Endothelial cell (in vitro differentiated cells): ENCODE measurements around the gene GBA2. TPM values are rescaled to one million over a fixed set of nuclear protein-coding genes. Genes with fewer than 3 reads are reported as not detected.

Source experiments
- DNase-seq: peaks from one replicate; pipeline ENCODE4 v3.0.0; 2021; ENCODE audit warnings: low spot score
- H3K27ac Mint-ChIP-seq: one replicate; pipeline ENCODE4 v1.8.0; 2021; ENCODE audit warnings: mixed read lengths, inconsistent platforms; ENCODE audit not compliant: unreplicated experiment
- H3K27me3 Mint-ChIP-seq: one replicate; pipeline ENCODE4 v1.8.0; 2021; ENCODE audit warnings: mild to moderate bottlenecking, moderate library complexity, mixed read lengths, inconsistent platforms; ENCODE audit not compliant: unreplicated experiment
- H3K36me3 Mint-ChIP-seq: one replicate; pipeline ENCODE4 v1.8.0; 2021; ENCODE audit warnings: mild to moderate bottlenecking, low read depth, mixed read lengths, inconsistent platforms; ENCODE audit not compliant: unreplicated experiment
- H3K4me1 Mint-ChIP-seq: one replicate; pipeline ENCODE4 v1.8.0; 2021; ENCODE audit warnings: mild to moderate bottlenecking, mixed read lengths, inconsistent platforms; ENCODE audit not compliant: unreplicated experiment
- H3K4me3 Mint-ChIP-seq: one replicate; pipeline ENCODE4 v1.8.0; 2021; ENCODE audit warnings: mild to moderate bottlenecking, mixed read lengths, inconsistent platforms; ENCODE audit not compliant: unreplicated experiment
- H3K9me3 Mint-ChIP-seq: one replicate; pipeline ENCODE4 v1.8.0; 2021; ENCODE audit warnings: mixed read lengths, inconsistent platforms; ENCODE audit not compliant: unreplicated experiment
- total RNA-seq: library from RNA; stranded (reverse); fragmentation: NEBNext Ultra II Directional; extraction: Animal tissue kit (Norgen Biotek cat#: 25700); gene quantifications from one replicate; pipeline ENCODE4 v1.2.1, GENCODE V29; 2021; ENCODE audit not compliant: unreplicated experiment
- TF ChIP-seq, protein P1 (sequence below): fragments of 200-600 bp; sonication (generic); IDR thresholded peaks from one replicate; pipeline ENCODE4 v1.5.0; 2021; ENCODE audit warnings: antibody characterized with exemption; ENCODE audit not compliant: unreplicated experiment

Gene GBA2
- total RNA-seq, 1 donor from 2014 or later = 200 TPM

DNA sequence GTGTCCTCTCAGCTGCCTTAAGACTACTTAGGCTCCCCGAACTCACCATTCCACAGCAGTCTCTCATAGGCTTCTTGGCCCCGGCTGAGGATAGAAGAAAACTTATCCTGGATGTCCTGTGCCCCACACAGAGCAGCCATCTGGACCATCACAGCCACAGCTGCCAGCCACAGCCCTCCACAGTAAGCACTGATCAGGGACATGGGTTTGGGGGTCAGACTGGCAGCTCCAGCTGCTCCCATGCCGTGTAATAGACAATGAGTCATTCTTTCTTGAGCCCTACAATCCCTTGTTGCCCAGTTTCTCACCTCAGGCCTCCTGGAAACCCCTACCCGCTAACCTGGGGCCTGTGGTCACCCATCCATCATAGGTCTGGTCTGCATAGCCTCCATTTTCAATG, 10.8 kb downstream of the GBA2 start:
- H3K9me3 Mint-ChIP-seq = no peaks in the 10 kb centered on the region
- peaks cover 4% of the 10 kb centered on the region for H3K27me3 Mint-ChIP-seq
- peak overlapping the region; percentile 78 for H3K27ac Mint-ChIP-seq
- peak overlapping the region; percentile 47 for H3K4me3 Mint-ChIP-seq
- DNase-seq = no peak
- peaks cover 60% of the 10 kb centered on the region for H3K36me3 Mint-ChIP-seq
- TF ChIP-seq, protein P1, sequence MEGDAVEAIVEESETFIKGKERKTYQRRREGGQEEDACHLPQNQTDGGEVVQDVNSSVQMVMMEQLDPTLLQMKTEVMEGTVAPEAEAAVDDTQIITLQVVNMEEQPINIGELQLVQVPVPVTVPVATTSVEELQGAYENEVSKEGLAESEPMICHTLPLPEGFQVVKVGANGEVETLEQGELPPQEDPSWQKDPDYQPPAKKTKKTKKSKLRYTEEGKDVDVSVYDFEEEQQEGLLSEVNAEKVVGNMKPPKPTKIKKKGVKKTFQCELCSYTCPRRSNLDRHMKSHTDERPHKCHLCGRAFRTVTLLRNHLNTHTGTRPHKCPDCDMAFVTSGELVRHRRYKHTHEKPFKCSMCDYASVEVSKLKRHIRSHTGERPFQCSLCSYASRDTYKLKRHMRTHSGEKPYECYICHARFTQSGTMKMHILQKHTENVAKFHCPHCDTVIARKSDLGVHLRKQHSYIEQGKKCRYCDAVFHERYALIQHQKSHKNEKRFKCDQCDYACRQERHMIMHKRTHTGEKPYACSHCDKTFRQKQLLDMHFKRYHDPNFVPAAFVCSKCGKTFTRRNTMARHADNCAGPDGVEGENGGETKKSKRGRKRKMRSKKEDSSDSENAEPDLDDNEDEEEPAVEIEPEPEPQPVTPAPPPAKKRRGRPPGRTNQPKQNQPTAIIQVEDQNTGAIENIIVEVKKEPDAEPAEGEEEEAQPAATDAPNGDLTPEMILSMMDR = no peak
- H3K4me1 Mint-ChIP-seq = peaks cover 19% of the 10 kb centered on the region

DNA sequence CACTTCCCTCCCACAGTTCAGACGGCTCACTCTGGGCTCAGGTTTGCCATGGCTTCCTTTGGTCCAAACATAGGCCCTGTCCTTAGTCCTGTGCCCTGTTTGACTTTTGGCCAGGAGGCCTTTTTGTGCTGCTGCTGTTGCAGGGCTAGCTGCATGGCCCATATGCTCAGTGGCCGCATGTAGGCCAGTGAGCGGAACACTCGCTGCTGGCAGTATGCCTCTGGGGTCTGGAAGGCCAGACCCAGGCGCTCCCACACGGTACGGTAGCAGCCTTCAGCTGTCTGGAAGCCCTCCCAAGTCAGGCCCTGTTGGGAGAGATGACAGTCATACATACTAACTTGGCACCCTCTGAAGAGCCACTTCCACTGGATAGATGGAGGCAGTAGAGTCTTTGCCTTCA, 11.9 kb downstream of the GBA2 start:
- Mint-ChIP-seq H3K27ac (peak overlapping the region; percentile 31), H3K27me3 (peaks cover 4% of the 10 kb centered on the region), H3K4me1 (peaks cover 18% of the 10 kb centered on the region), H3K36me3 (peaks cover 56% of the 10 kb centered on the region), H3K4me3 (peak overlapping the region; percentile 66), H3K9me3 (no peaks in the 10 kb centered on the region)
- TF ChIP-seq, protein P1 = no peak
- no peak for DNase-seq

DNA sequence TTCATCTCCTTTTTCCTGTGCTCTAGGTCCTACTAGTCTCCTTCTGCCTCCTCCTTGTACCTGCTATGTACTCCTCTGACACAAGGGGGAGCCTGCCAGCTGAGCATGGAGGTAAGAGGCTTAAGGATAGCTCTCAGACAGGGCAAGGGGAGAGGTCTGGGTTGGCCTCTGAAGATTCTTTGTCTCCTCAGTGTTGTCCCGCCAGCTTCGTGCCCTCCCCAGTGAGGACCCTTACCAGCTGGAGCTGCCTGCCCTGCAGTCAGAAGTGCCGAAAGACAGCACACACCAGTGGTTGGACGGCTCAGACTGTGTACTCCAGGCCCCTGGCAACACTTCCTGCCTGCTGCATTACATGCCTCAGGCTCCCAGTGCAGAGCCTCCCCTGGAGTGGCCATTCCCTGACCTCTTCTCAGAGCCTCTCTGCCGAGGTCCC, 12.8 kb downstream of the GBA2 start:
- DNase-seq = peak; percentile 75
- TF ChIP-seq, protein P1 = peak; percentile 68
- peaks cover 6% of the 10 kb centered on the region for H3K27me3 Mint-ChIP-seq
- peak overlapping the region; percentile 84 for H3K27ac Mint-ChIP-seq
- H3K4me1 Mint-ChIP-seq = peaks cover 20% of the 10 kb centered on the region
- H3K4me3 Mint-ChIP-seq = no peak overlapping the region
- no peaks in the 10 kb centered on the region for H3K9me3 Mint-ChIP-seq
- peaks cover 48% of the 10 kb centered on the region for H3K36me3 Mint-ChIP-seq

DNA sequence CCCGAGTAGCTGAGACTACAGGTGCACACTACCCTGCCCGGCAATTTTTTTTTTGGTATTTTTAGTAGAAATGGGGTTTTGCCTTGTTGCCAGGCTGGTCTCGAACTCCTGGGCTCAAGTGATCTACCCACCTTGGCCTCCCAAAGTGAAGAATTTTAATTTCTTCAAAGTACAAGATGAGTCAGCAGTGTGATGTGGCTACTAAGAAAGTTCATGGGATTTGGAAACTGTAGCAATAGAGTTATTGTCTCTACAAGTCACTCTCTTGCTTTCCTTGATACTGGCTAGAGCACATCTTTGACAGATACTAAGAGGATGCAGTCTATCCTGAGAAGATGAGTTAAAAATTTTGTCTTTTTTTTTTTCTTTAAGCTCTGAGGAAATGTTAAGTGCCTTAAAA, 14.9 kb downstream of the GBA2 start:
- TF ChIP-seq, protein P1 = no peak
- Mint-ChIP-seq H3K9me3 (no peaks in the 10 kb centered on the region), H3K4me3 (peak overlapping the region; percentile 51), H3K4me1 (peaks cover 23% of the 10 kb centered on the region), H3K27me3 (peaks cover 12% of the 10 kb centered on the region), H3K27ac (peak overlapping the region; percentile 81), H3K36me3 (peaks cover 35% of the 10 kb centered on the region)
- no peak for DNase-seq

DNA sequence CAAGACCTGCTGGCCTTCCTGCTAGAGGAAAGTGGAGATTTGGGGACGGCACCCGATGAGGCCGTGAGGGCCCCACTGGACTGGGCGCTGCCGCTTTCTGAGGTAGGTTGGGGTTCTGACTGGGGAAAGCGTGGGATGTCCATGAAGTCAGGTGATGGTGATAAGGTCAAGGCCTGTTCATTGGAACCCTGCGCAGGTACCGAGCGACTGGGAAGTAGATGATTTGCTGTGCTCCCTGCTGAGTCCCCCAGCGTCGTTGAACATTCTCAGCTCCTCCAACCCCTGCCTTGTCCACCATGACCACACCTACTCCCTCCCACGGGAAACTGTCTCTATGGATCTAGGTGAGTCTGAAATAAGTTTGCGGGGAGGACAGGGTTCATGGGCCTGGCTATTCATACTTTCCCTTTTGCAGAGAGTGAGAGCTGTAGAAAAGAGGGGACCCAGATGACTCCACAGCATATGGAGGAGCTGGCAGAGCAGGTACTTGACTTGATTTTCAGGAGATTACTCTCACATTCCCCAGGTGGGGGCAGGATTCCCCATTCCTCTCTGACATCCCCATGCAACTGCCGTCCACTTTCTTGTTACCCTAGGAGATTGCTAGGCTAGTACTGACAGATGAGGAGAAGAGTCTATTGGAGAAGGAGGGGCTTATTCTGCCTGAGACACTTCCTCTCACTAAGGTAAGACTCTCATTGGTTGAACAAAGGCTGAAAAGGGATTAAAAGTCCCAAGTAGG, 16.1 kb downstream of the GBA2 start:
- H3K4me3 Mint-ChIP-seq = peak overlapping the region; percentile 92
- peak overlapping the region; percentile 87 for H3K27ac Mint-ChIP-seq
- peaks cover 25% of the 10 kb centered on the region for H3K36me3 Mint-ChIP-seq
- peaks cover 23% of the 10 kb centered on the region for H3K4me1 Mint-ChIP-seq
- DNase-seq = peak; percentile 51
- peaks cover 12% of the 10 kb centered on the region for H3K27me3 Mint-ChIP-seq
- H3K9me3 Mint-ChIP-seq = no peaks in the 10 kb centered on the region
- TF ChIP-seq, protein P1 = no peak
